A549 (cell line): ENCODE data around the gene SLC9A9. TPM values are rescaled to one million over a fixed set of nuclear protein-coding genes. Genes with fewer than 3 reads are reported as not detected.

ENCODE experiments used
- ATAC-seq, 2 experiments: fragments of 200-7000 bp in 1 of 2; fragments of >200 bp in 1 of 2; cut with Nextera tagmentation in 1 of 2; cut with Tn5 transposase in 1 of 2; 3 replicates each; pipeline versions ENCODE4 v1.8.0 to v1.9.1; 2018 to 2020; ENCODE audit warnings: mild to moderate bottlenecking in 1 of 2, moderate library complexity in 1 of 2
- CTCF ChIA-PET: fragments of 300-600 bp; sonication (Branson Sonifier 250); formaldehyde crosslinking; extraction: SDS; loops from one replicate; lab custom pipeline; 2021; ENCODE audit warnings: antibody characterized with exemption, inconsistent platforms; lab: Yijun Ruan, JAX
- POLR2A ChIA-PET: fragments of 350-600 bp; formaldehyde crosslinking; extraction: SDS; loops from one replicate; lab custom pipeline; 2021; ENCODE audit warnings: antibody characterized with exemption, inconsistent platforms; lab: Yijun Ruan, JAX
- DNase-seq, 2 experiments: peaks; one replicate each; pipeline versions ENCODE4 v3.0.0 to v3.0.0-alpha.2; 2011 to 2016; ENCODE audit warnings: low read depth in 1 of 2, low spot score in 1 of 2
- FAIRE-seq: peaks from 2 replicates; lab custom pipeline; 2011; peaks lifted over from hg19 to GRCh38; lab: Jason Lieb, UNC
- H3K27ac ChIP-seq, 2 experiments: fragments of >200 bp; sonication (Bioruptor Twin); formaldehyde crosslinking; 3 replicates each; pipeline ENCODE4 v1.5.1; 2016 to 2017
- H3K4me1 ChIP-seq: fragments of >200 bp; sonication (Bioruptor Twin); formaldehyde crosslinking; 3 replicates; pipeline ENCODE4 v1.6.1; 2016
- H3K4me2 ChIP-seq: fragments of >200 bp; sonication (Bioruptor Twin); formaldehyde crosslinking; 3 replicates; pipeline ENCODE4 v1.6.1; 2016
- H3K4me3 ChIP-seq: fragments of >200 bp; sonication (Bioruptor Twin); formaldehyde crosslinking; 3 replicates; pipeline ENCODE4 v1.5.1; 2016
- H3K9me3 ChIP-seq: fragments of >200 bp; sonication (Bioruptor Twin); formaldehyde crosslinking; 3 replicates; pipeline ENCODE4 v1.6.1; 2016
- CBX2 ChIP-seq: fragments of 200-600 bp; sonication (generic); IDR thresholded peaks from 2 replicates; pipeline ENCODE4 v1.6.1; 2016; ENCODE audit warnings: low read depth, mild to moderate bottlenecking, borderline replicate concordance
- CBX8 ChIP-seq: fragments of 200-600 bp; sonication (generic); IDR thresholded peaks from 2 replicates; pipeline ENCODE4 v1.6.1; 2016
- CEBPB ChIP-seq, 2 experiments: fragments of >200 bp in 1 of 2; sonication (Bioruptor Twin) in 1 of 2; formaldehyde crosslinking in 1 of 2; IDR thresholded peaks; 2 replicates each; pipeline ENCODE4 v1.6.1; 2012 to 2016
- E2F6 ChIP-seq: IDR thresholded peaks from 2 replicates; pipeline ENCODE4 v1.6.1; 2012; ENCODE audit warnings: low read depth, borderline replicate concordance
- FOSB ChIP-seq: fragments of 250-450 bp; sonication (Bioruptor Pico); IDR thresholded peaks from 2 replicates; pipeline ENCODE4 v1.5.0; 2020; ENCODE audit warnings: mild to moderate bottlenecking, moderate library complexity
- FOSL2 ChIP-seq, 2 experiments: fragments of 450-650 bp in 1 of 2; fragments of >200 bp in 1 of 2; sonication (Bioruptor Twin) in 1 of 2; formaldehyde crosslinking; IDR thresholded peaks; 2 replicates each; pipeline versions ENCODE4 v1.5.0 to v1.6.1; 2016 to 2020; ENCODE audit warnings: mild to moderate bottlenecking in 1 of 2, moderate library complexity in 1 of 2
- FOXS1 ChIP-seq: fragments of 250-450 bp; sonication (Bioruptor Pico); IDR thresholded peaks from 2 replicates; pipeline ENCODE4 v1.5.0; 2020; ENCODE audit warnings: mild to moderate bottlenecking, moderate library complexity
- HDAC2 ChIP-seq: fragments of 200-600 bp; sonication (generic); IDR thresholded peaks from 2 replicates; pipeline ENCODE4 v1.6.1; 2016
- HES2 ChIP-seq: fragments of >200 bp; sonication (Bioruptor Twin); formaldehyde crosslinking; IDR thresholded peaks from 2 replicates; pipeline ENCODE4 v1.6.1; 2016
- HOXA7 ChIP-seq: fragments of 250-450 bp; sonication (Bioruptor Pico); IDR thresholded peaks from 2 replicates; pipeline ENCODE4 v1.5.0; 2020; ENCODE audit warnings: mild to moderate bottlenecking, moderate library complexity
- HOXB5 ChIP-seq: fragments of 250-450 bp; sonication (Bioruptor Pico); IDR thresholded peaks from 2 replicates; pipeline ENCODE4 v1.5.0; 2020; ENCODE audit warnings: mild to moderate bottlenecking, moderate library complexity
- JUNB ChIP-seq: fragments of >200 bp; sonication (Bioruptor Twin); formaldehyde crosslinking; IDR thresholded peaks from 2 replicates; pipeline ENCODE4 v1.6.1; 2016
- KDM5A ChIP-seq: fragments of 200-600 bp; sonication (generic); IDR thresholded peaks from 2 replicates; pipeline ENCODE4 v1.6.1; 2016; ENCODE audit warnings: antibody characterized with exemption, mild to moderate bottlenecking
- MAFK ChIP-seq: fragments of 450-650 bp; IDR thresholded peaks from 2 replicates; pipeline ENCODE4 v1.6.1; 2014; ENCODE audit not compliant: partially characterized antibody
- NFE2L2 ChIP-seq: fragments of 150-350 bp; conservative IDR thresholded peaks from 2 replicates; pipeline ENCODE4 v1.6.1; 2014; ENCODE audit warnings: low read length
- NPAS2 ChIP-seq: fragments of 250-450 bp; sonication (Bioruptor Pico); IDR thresholded peaks from 2 replicates; pipeline ENCODE4 v1.8.0; 2022; ENCODE audit warnings: mild to moderate bottlenecking, moderate library complexity, borderline replicate concordance
- PBX3 ChIP-seq: IDR thresholded peaks from 2 replicates; pipeline ENCODE4 v1.6.1; 2012
- PHF8 ChIP-seq: fragments of 200-600 bp; sonication (generic); IDR thresholded peaks from 2 replicates; pipeline ENCODE4 v1.6.1; 2016; ENCODE audit warnings: low read depth, mild to moderate bottlenecking, antibody characterized with exemption, moderate library complexity, borderline replicate concordance
- POLR2AphosphoS2 ChIP-seq: conservative IDR thresholded peaks from 2 replicates; pipeline ENCODE4 v1.6.1; 2012; ENCODE audit warnings: low read length, improper control_type of control experiment, inconsistent platforms
- RAD21 ChIP-seq, 2 experiments: fragments of >200 bp in 1 of 2; sonication (Bioruptor Twin) in 1 of 2; formaldehyde crosslinking in 1 of 2; IDR thresholded peaks in 1 of 2; conservative IDR thresholded peaks in 1 of 2; 2 replicates in 1 of 2; 3 replicates in 1 of 2; pipeline ENCODE4 v1.6.1; 2012 to 2018; ENCODE audit warnings: inconsistent platforms in 1 of 2
- RARB ChIP-seq: fragments of 250-450 bp; sonication (Bioruptor Pico); IDR thresholded peaks from 2 replicates; pipeline ENCODE4 v1.8.0; 2021; ENCODE audit warnings: mild to moderate bottlenecking, moderate library complexity
- RFX5 ChIP-seq: fragments of 450-650 bp; IDR thresholded peaks from 2 replicates; pipeline ENCODE4 v1.7.1; 2014; ENCODE audit warnings: antibody characterized with exemption, mild to moderate bottlenecking, moderate library complexity
- RNF2 ChIP-seq: fragments of 200-600 bp; sonication (generic); IDR thresholded peaks from 2 replicates; pipeline ENCODE4 v1.6.1; 2016; ENCODE audit warnings: low read depth, mild to moderate bottlenecking, antibody characterized with exemption, moderate library complexity, borderline replicate concordance
- TFCP2L1 ChIP-seq: fragments of 250-450 bp; sonication (Bioruptor Pico); IDR thresholded peaks from 2 replicates; pipeline ENCODE4 v1.5.0; 2021; ENCODE audit warnings: mild to moderate bottlenecking
- ZC3H11A ChIP-seq: fragments of 450-650 bp; IDR thresholded peaks from 2 replicates; pipeline ENCODE4 v1.6.1; 2014; ENCODE audit warnings: antibody characterized with exemption, mild to moderate bottlenecking
- ZFP36 ChIP-seq: fragments of 450-650 bp; IDR thresholded peaks from 2 replicates; pipeline ENCODE4 v1.6.1; 2014; ENCODE audit warnings: borderline replicate concordance; ENCODE audit not compliant: partially characterized antibody
- WGBS: methylation state at CpG from one replicate; pipeline ENCODE4 v1.1.6; 2017; ENCODE audit errors: missing lambda C conversion rate; 5-methylcytosine and 5-hydroxymethylcytosine counted together
- polyA plus RNA-seq, 4 experiments: library from polyadenylated mRNA; depleted of rRNA in 3 of 4; stranded (reverse); fragments of >200 nt; fragmentation: RNase III in 1 of 4; extraction: RNeasy Plus Mini Kit Qiagen cat#74134 plus additional on column Dnase treatment in 1 of 4; gene quantifications; 2 replicates in 3 of 4; 3 replicates in 1 of 4; pipeline ENCODE4 v1.2.3, GENCODE V29; 2011 to 2017

Gene SLC9A9
- polyA plus RNA-seq, 2 of the 4 experiments (the other 2 are of a cell fraction), result 0.10 to 0.32 TPM

- Histone ChIP-seq H3K4me1 (no peaks in the 10 kb centered on the region), H3K4me2 (no peak overlapping the region), H3K27ac (no peak overlapping the region), H3K9me3 (no peaks in the 10 kb centered on the region), H3K4me3 (no peak overlapping the region)
- DNase-seq, result no peak
- 71% methylated on average over 4 of the region's 5 CpGs for WGBS
- FAIRE-seq, result no peak
- no peak; a peak in 1 of 6 replicates for ATAC-seq
- ChIA-PET CTCF (interaction anchor here (1.5 kb wide), 1 partner anchor 16 kb away, joined by 3 read pairs; no protein-coding TSS in a partner anchor), POLR2A (no interaction called here)
- TF ChIP-seq CEBPB (IDR thresholded peaks at IDR 0.05), result no peak
- no peak for TF ChIP-seq ZC3H11A
- TF ChIP-seq MAFK, result no peak
These were observed 418.4 kb downstream of the SLC9A9 start for GRCh38 chr3:143429628-143430514.

- DNase-seq, result no peak
- CTCF ChIA-PET, result no interaction called here
- H3K4me3 ChIP-seq, result no peak overlapping the region
- no peak for TF ChIP-seq RFX5
- no peak for TF ChIP-seq E2F6
- no peak for TF ChIP-seq FOSB (CRISPR knock-in tag)
- TF ChIP-seq JUNB, result no peak
- TF ChIP-seq RNF2, result no peak
- TF ChIP-seq POLR2AphosphoS2, result no peak
- no peak for TF ChIP-seq HES2
- TF ChIP-seq PHF8, result no peak
- TF ChIP-seq ZFP36, result no peak
- no peak for TF ChIP-seq RARB (CRISPR knock-in tag)
- no peak for TF ChIP-seq PBX3
- TF ChIP-seq NPAS2 (CRISPR knock-in tag), result no peak
- TF ChIP-seq RAD21 (conservative IDR thresholded peaks at IDR 0.05 in 1 of 2, IDR thresholded peaks at IDR 0.05 in 1 of 2), result no peak
- no peak for TF ChIP-seq HDAC2
- TF ChIP-seq NFE2L2, result no peak
- TF ChIP-seq, all 56 proteins: peak for 0
- FAIRE-seq (no peak), ATAC-seq (no peak)
- 26% methylated on average over 1 of the region's 1 CpG for WGBS
- H3K9me3 ChIP-seq, result no peaks in the 10 kb centered on the region
- POLR2A ChIA-PET, result no interaction called here
- H3K27ac ChIP-seq, result no peak overlapping the region
- no peaks in the 10 kb centered on the region for H3K4me1 ChIP-seq
- H3K4me2 ChIP-seq, result no peak overlapping the region
These were observed 420.0 kb downstream of the SLC9A9 start for GRCh38 chr3:143428294-143428693.

GRCh38 chr3:143427631-143428030 is 420.6 kb downstream of the SLC9A9 start:
- Histone ChIP-seq H3K27ac (no peak overlapping the region), H3K9me3 (no peaks in the 10 kb centered on the region), H3K4me1 (no peaks in the 10 kb centered on the region), H3K4me3 (no peak overlapping the region), H3K4me2 (no peak overlapping the region)
- 0% methylated on average over 1 of the region's 1 CpG for WGBS
- FAIRE-seq (no peak), ATAC-seq (no peak), DNase-seq (no peak)
- ChIA-PET CTCF (no interaction called here), POLR2A (no interaction called here)
- TF ChIP-seq ZFP36 (no peak), FOXS1 (CRISPR knock-in tag) (no peak), CBX8 (no peak), TFCP2L1 (CRISPR knock-in tag) (no peak), CEBPB (IDR thresholded peaks at IDR 0.05) (no peak), FOSL2 (IDR thresholded peaks at IDR 0.05) (no peak), FOSL2 (CRISPR knock-in tag; IDR thresholded peaks at IDR 0.05) (no peak), CBX2 (no peak), KDM5A (no peak), HOXA7 (CRISPR knock-in tag) (no peak), HOXB5 (CRISPR knock-in tag) (no peak), MAFK (no peak), RNF2 (no peak)
